HCT116 (cell line): ENCODE measurements around the gene IL1RAPL2. TPM values are rescaled to one million over a fixed set of nuclear protein-coding genes. Genes with fewer than 3 reads are reported as not detected.

Experiments
- ATAC-seq: fragments of 200-7000 bp; cut with Tn5 transposase; 2 replicates; pipeline ENCODE4 v1.9.1; 2020; ENCODE audit warnings: mild to moderate bottlenecking, moderate library complexity
- BruUV-seq: library from RNA; stranded (reverse); fragments of 400-500 nt; replicated peaks from 2 replicates; lab custom pipeline; 2021; lab: Mats Ljungman, UMichigan
- CTCF ChIA-PET: fragments of 300-600 bp; sonication (Branson Sonifier 250); formaldehyde crosslinking; loops from one replicate; lab custom pipeline; 2021; ENCODE audit warnings: antibody characterized with exemption; lab: Charles Lee
- POLR2A ChIA-PET: fragments of 300-600, 350-600 bp; sonication (Branson Sonifier 250); formaldehyde crosslinking; loops from one replicate; lab custom pipeline; 2021; ENCODE audit warnings: antibody characterized with exemption; lab: Charles Lee
- RAD21 ChIA-PET, 2 experiments: fragments of 300-600 bp; sonication (Branson Sonifier 250); formaldehyde crosslinking; loops; one replicate each; lab custom pipeline; 2023; ENCODE audit warnings: low total read pairs in 2 of 2; ENCODE audit not compliant: uncharacterized antibody in 2 of 2, unreplicated experiment in 2 of 2, low non-redundant PET in 1 of 2; lab: Charles Lee
- DNase-seq: peaks from one replicate; pipeline ENCODE4 v3.0.0-alpha.2; 2010; ENCODE audit warnings: low read depth, low spot score
- H2AFZ ChIP-seq: fragments of 200-600 bp; shearing (Covaris generic), sonication (generic); 2 replicates; pipeline ENCODE4 v1.6.1; 2017; ENCODE audit warnings: low read depth, mixed run types, mixed read lengths, antibody characterized with exemption, low read length; ENCODE audit not compliant: poor library complexity, severe bottlenecking
- H3K27ac ChIP-seq: 2 replicates; pipeline ENCODE4 v1.5.1; 2012; ENCODE audit warnings: low read depth, low read length
- H3K27me3 ChIP-seq: fragments of 200-600 bp; sonication (generic); 2 replicates; pipeline ENCODE4 v1.6.1; 2016; ENCODE audit warnings: mixed run types, low read length, mixed read lengths; ENCODE audit not compliant: insufficient read depth
- H3K36me3 ChIP-seq, 2 experiments: fragments of 200-500 bp in 1 of 2; fragments of 200-600 bp in 1 of 2; sonication (Bioruptor generic) in 1 of 2; sonication (generic) in 1 of 2; 2 replicates each; pipeline versions ENCODE4 v1.5.1 to v1.6.1; 2014 to 2016; ENCODE audit warnings: low read length in 2 of 2, inconsistent platforms in 1 of 2, mixed read lengths in 1 of 2, mixed run types in 1 of 2; ENCODE audit not compliant: insufficient read depth in 2 of 2, control insufficient read depth in 1 of 2
- H3K4me1 ChIP-seq, 2 experiments: fragments of 200-600 bp in 1 of 2; sonication (generic) in 1 of 2; 2 replicates each; pipeline versions ENCODE4 v1.5.1 to v1.6.1; 2012 to 2017; ENCODE audit warnings: low read length in 2 of 2, inconsistent platforms in 1 of 2, mild to moderate bottlenecking in 1 of 2, mixed read lengths in 1 of 2, mixed run types in 1 of 2, moderate library complexity in 1 of 2; ENCODE audit not compliant: insufficient read depth in 2 of 2, control insufficient read depth in 1 of 2
- H3K4me2 ChIP-seq: fragments of 200-600 bp; sonication (generic); 2 replicates; pipeline ENCODE4 v1.6.1; 2017; ENCODE audit warnings: mixed run types, low read length, mixed read lengths
- H3K4me3 ChIP-seq, 2 experiments: fragments of 200-600 bp in 1 of 2; sonication (generic) in 1 of 2; replicated peaks in 1 of 2; 2 replicates each; pipeline ENCODE4 v1.5.1; 2011 to 2016; ENCODE audit warnings: low read length in 2 of 2, control low read depth in 1 of 2, low read depth in 1 of 2, mild to moderate bottlenecking in 1 of 2, mixed read lengths in 1 of 2, mixed run types in 1 of 2
- H3K79me2 ChIP-seq: fragments of 200-600 bp; sonication (generic); 2 replicates; pipeline ENCODE4 v1.6.1; 2017; ENCODE audit warnings: mild to moderate bottlenecking, mixed run types, low read length, moderate library complexity, mixed read lengths; ENCODE audit not compliant: insufficient read depth
- H3K9ac ChIP-seq: fragments of 200-600 bp; sonication (generic); 2 replicates; pipeline ENCODE4 v1.6.1; 2016; ENCODE audit warnings: low read length, mixed read lengths
- H3K9me2 ChIP-seq: fragments of 200-600 bp; sonication (generic), shearing (Covaris generic); 2 replicates; pipeline ENCODE4 v1.6.1; 2017; ENCODE audit warnings: mixed run types, mild to moderate bottlenecking, moderate library complexity; ENCODE audit not compliant: insufficient read depth
- H3K9me3 ChIP-seq, 2 experiments: fragments of 200-500 bp in 1 of 2; fragments of 200-600 bp in 1 of 2; sonication (Bioruptor generic) in 1 of 2; sonication (generic) in 1 of 2; 2 replicates each; pipeline ENCODE4 v1.6.1; 2014 to 2017; ENCODE audit warnings: low read length in 2 of 2, mixed read lengths in 2 of 2, inconsistent platforms in 1 of 2, low read depth in 1 of 2, mild to moderate bottlenecking in 1 of 2, mixed run types in 1 of 2, moderate library complexity in 1 of 2; ENCODE audit not compliant: control insufficient read depth in 1 of 2, insufficient read depth in 1 of 2
- H4K20me1 ChIP-seq: fragments of 200-600 bp; sonication (generic), shearing (Covaris generic); 2 replicates; pipeline ENCODE4 v1.6.1; 2017; ENCODE audit warnings: mixed run types, mild to moderate bottlenecking, moderate library complexity; ENCODE audit not compliant: insufficient read depth
- CEBPB ChIP-seq: IDR thresholded peaks from 2 replicates; pipeline ENCODE4 v1.6.1; 2012; ENCODE audit warnings: low read depth
- CTCF ChIP-seq, 3 experiments: fragments of 200-600 bp in 1 of 3; sonication (generic) in 1 of 3; IDR thresholded peaks in 2 of 3; conservative IDR thresholded peaks in 1 of 3; 2 replicates each; pipeline ENCODE4 v1.5.1; 2012 to 2017; ENCODE audit warnings: low read depth in 2 of 3, low read length in 2 of 3, antibody characterized with exemption in 1 of 3, borderline replicate concordance in 1 of 3, control low read depth in 1 of 3, mild to moderate bottlenecking in 1 of 3, mixed read lengths in 1 of 3, mixed run types in 1 of 3, moderate library complexity in 1 of 3; ENCODE audit not compliant: insufficient read depth in 1 of 3
- ELF1 ChIP-seq: IDR thresholded peaks from 2 replicates; pipeline ENCODE4 v1.6.1; 2012; ENCODE audit warnings: low read depth, borderline replicate concordance
- EZH2phosphoT487 ChIP-seq: fragments of 200-600 bp; IDR thresholded peaks from 2 replicates; pipeline ENCODE4 v1.6.1; 2018; ENCODE audit warnings: antibody characterized with exemption, borderline replicate concordance
- MAX ChIP-seq: IDR thresholded peaks from 2 replicates; pipeline ENCODE4 v1.6.1; 2012
- POLR2A ChIP-seq: IDR thresholded peaks from 2 replicates; pipeline ENCODE4 v1.7.0; 2011; ENCODE audit warnings: borderline replicate concordance; ENCODE audit not compliant: insufficient read depth, insufficient read length; ENCODE audit errors: extremely low read depth
- POLR2AphosphoS5 ChIP-seq: IDR thresholded peaks from 2 replicates; pipeline ENCODE4 v1.6.1; 2011; ENCODE audit warnings: mild to moderate bottlenecking, low read depth, low read length, moderate library complexity
- SP1 ChIP-seq: IDR thresholded peaks from 2 replicates; pipeline ENCODE4 v1.6.1; 2012; ENCODE audit warnings: low read depth
- SRF ChIP-seq: IDR thresholded peaks from 2 replicates; pipeline ENCODE4 v1.6.1; 2012; ENCODE audit warnings: low read depth
- TCF7L2 ChIP-seq: IDR thresholded peaks from 2 replicates; pipeline ENCODE4 v1.7.0; 2011; ENCODE audit warnings: borderline replicate concordance, inconsistent platforms; ENCODE audit not compliant: insufficient read depth, insufficient read length; ENCODE audit errors: extremely low read depth
- ZNF274 ChIP-seq: fragments of 200-500 bp; sonication (Bioruptor generic); IDR thresholded peaks from 2 replicates; pipeline ENCODE4 v1.6.1; 2014; ENCODE audit warnings: mild to moderate bottlenecking, low read depth, low read length, inconsistent platforms
- intact Hi-C: fragments of 100-400 bp; cut with micrococcal nuclease; formaldehyde crosslinking; loops from 2 replicates; pipeline ENCODE4 v1.10.0; 2022
- total RNA-seq: library from RNA; stranded (reverse); gene quantifications from one replicate; pipeline ENCODE4 v1.2.1, GENCODE V29; 2021; ENCODE audit not compliant: unreplicated experiment

IL1RAPL2 gene
- total RNA-seq, 1 experiment from 2014 or later = not detected

GRCh38 chrX:104833401-104833800 is 267.4 kb downstream of the IL1RAPL2 start (continued):
- TF ChIP-seq CTCF (IDR thresholded peaks at IDR 0.05 in 2 of 3, conservative IDR thresholded peaks at IDR 0.05 in 1 of 3; ENCODE audit: borderline replicate concordance in 1 of 3, insufficient read depth in 1 of 3, low read depth in 2 of 3, low read length in 2 of 3) (no peak), ZNF274 (no peak), EZH2phosphoT487 (no peak), POLR2A (no peak), ELF1 (no peak), MAX (no peak), SRF (no peak)

GRCh38 chrX:104842646-104843045 is 276.6 kb downstream of the IL1RAPL2 start:
- Histone ChIP-seq H3K27ac (no peak overlapping the region), H3K4me3 (no peak overlapping the region), H3K9ac (no peak overlapping the region), H3K4me1 (no peaks in the 10 kb centered on the region), H3K79me2 (no peaks in the 10 kb centered on the region), H3K9me2 (no peaks in the 10 kb centered on the region), H4K20me1 (no peaks in the 10 kb centered on the region), H3K9me3 (no peaks in the 10 kb centered on the region), H3K27me3 (no peaks in the 10 kb centered on the region), H2AFZ (no peak overlapping the region), H3K4me2 (no peak overlapping the region), H3K36me3 (no peaks in the 10 kb centered on the region)
- ChIA-PET POLR2A (no interaction called here), RAD21 (no interaction called here), CTCF (no interaction called here)
- intact Hi-C loops = no loop called here
- DNase-seq = no peak
- no peak for TF ChIP-seq POLR2AphosphoS5
- no peak for TF ChIP-seq SP1
- TF ChIP-seq TCF7L2 = no peak
- TF ChIP-seq CEBPB = no peak
- ATAC-seq = no peak
- no TSS peak for BruUV-seq
